Right cardiac atrium (tissue), 5 donors: ENCODE results near the gene TAMALIN. TPM values are rescaled to one million over a fixed set of nuclear protein-coding genes. Genes with fewer than 3 reads are reported as not detected.
A peak's percentile ranks its signal among the peaks of the same experiment; 100 is the strongest.

Experiments used
- ATAC-seq, 2 donors: fragments of 200-7000 bp; cut with Tn5 transposase; one replicate each; pipeline versions ENCODE4 v1.8.0 to v1.9.1; 2020; ENCODE audit warnings: moderate library complexity in 2 of 2, mild to moderate bottlenecking in 1 of 2
- DNase-seq, 3 donors: peaks; one replicate each; pipeline ENCODE4 v3.0.0-alpha.2; 2020
- H3K27ac ChIP-seq: one replicate; pipeline ENCODE4 v1.5.1; 2013; ENCODE audit warnings: mild to moderate bottlenecking, low read length, control low read depth, moderate library complexity
- H3K27me3 ChIP-seq: one replicate; pipeline ENCODE4 v1.6.1; 2013; ENCODE audit not compliant: control insufficient read depth, insufficient read depth
- H3K4me1 ChIP-seq: one replicate; pipeline ENCODE4 v1.6.1; 2013; ENCODE audit warnings: low read length; ENCODE audit not compliant: control insufficient read depth, insufficient read depth
- H3K4me3 ChIP-seq: one replicate; pipeline ENCODE4 v1.5.1; 2013; ENCODE audit warnings: low read length, control low read depth
- H3K9me3 ChIP-seq: one replicate; pipeline ENCODE4 v1.6.1; 2013; ENCODE audit warnings: low read length; ENCODE audit not compliant: control insufficient read depth
- WGBS: extraction: QIAGEN DNeasy Blood & Tissue Kit; methylation state at CpG from one replicate; pipeline ENCODE4 v1.1.7; 2013; 5-methylcytosine and 5-hydroxymethylcytosine counted together
- intact Hi-C, 4 donors: fragments of 100-400 bp; cut with DNase I; formaldehyde crosslinking; loops; one replicate each; pipeline versions ENCODE4 v1.11.0 to v1.14.0; 2022 to 2023
- long read RNA-seq, 4 donors: library from polyadenylated mRNA; unstranded; transcript quantifications; one replicate each; pipeline ENCODE4 v2.0.0, GENCODE V29; 2020 to 2021
- polyA plus RNA-seq: library from polyadenylated mRNA; stranded (reverse); fragments of 200-250 nt; gene quantifications from one replicate; pipeline ENCODE4 v1.2.3, GENCODE V29; 2013
- total RNA-seq, 4 donors: library from RNA; stranded (reverse); fragmentation: NEBNext Ultra II Directional; extraction: Animal tissue kit (Norgen Biotek cat#: 25700); gene quantifications; one replicate each; pipeline ENCODE4 v1.2.1, GENCODE V29; 2021
- donor health status: healthy with polysubstance abuse.
- donor health status: DM: no; HTN: yes; CAD: no.
- donor health status: DM: no; HTN: no; CAD: no.
- donor health status: DM: no; HTN: yes; CAD: no; lungs with severe emphysema.
- donor health status: DM: yes; HTN: yes; CAD: no.

TAMALIN gene
- 10 to 100 TPM; 20.8 to 39.3 (median 30.0) TPM for total RNA-seq
- polyA plus RNA-seq = 30.3 TPM
- long read RNA-seq, donor 1, transcript GRASP-201 (8 exons, 1,933 nt) = major isoform, 27 of 36 reads
- long read RNA-seq, donor 1, partial matches to known transcripts = 2 of 36 reads
- long read RNA-seq, donor 1, other reads (novel, unspliced or antisense) = 6 of 36 reads
- long read RNA-seq, donor 2, transcript GRASP-201 (8 exons, 1,933 nt) = major isoform, 20 of 26 reads
- long read RNA-seq, donor 2, partial matches to known transcripts = 2 of 26 reads
- long read RNA-seq, donor 2, other reads (novel, unspliced or antisense) = 4 of 26 reads
- long read RNA-seq, donor 3, partial matches to known transcripts = 0 of 5 reads
- long read RNA-seq, donor 3, other reads (novel, unspliced or antisense) = 5 of 5 reads
- long read RNA-seq, donor 4, transcript GRASP-201 (8 exons, 1,933 nt) = major isoform, 24 of 30 reads
- long read RNA-seq, donor 4, partial matches to known transcripts = 0 of 30 reads
- long read RNA-seq, donor 4, other reads (novel, unspliced or antisense) = 6 of 30 reads

GRCh38 chr12:52006726-52007157 lies at the start of gene TAMALIN:
TSS of gene TAMALIN (plus strand) at chr12:52006946. CDS start at chr12:52007020, 74 bp downstream.
- H3K4me1 ChIP-seq = peaks cover 7% of the 10 kb centered on the region
- peak within 1 kb of the TSS; percentile 76 for H3K4me3 ChIP-seq
- intact Hi-C loops = no loop called here
- DNase-seq (peak; percentile 84 to 95 (median 92)), ATAC-seq (peak; percentile 64 to 70)
- H3K27ac ChIP-seq = peak within 1 kb of the TSS; percentile 93
- H3K27me3 ChIP-seq = no peaks in the 10 kb centered on the region
- H3K9me3 ChIP-seq = no peaks in the 10 kb centered on the region
- WGBS = under 1% methylated on average over 60 of the region's 60 CpGs

GRCh38 chr12:51958542-51958941 lies 48.2 kb upstream of the TAMALIN start:
- Histone ChIP-seq H3K4me3 (no peak overlapping the region), H3K27me3 (no peaks in the 10 kb centered on the region), H3K9me3 (no peaks in the 10 kb centered on the region), H3K27ac (no peak overlapping the region), H3K4me1 (peaks cover 13% of the 10 kb centered on the region)
- ATAC-seq (no peak), DNase-seq (no peak)
- WGBS = 97% methylated on average over 13 of the region's 13 CpGs
- intact Hi-C loops = no loop called here

GRCh38 chr12:51959211-51959610 lies 47.5 kb upstream of the TAMALIN start:
- peak in 1 of 2 donors; percentile 27 for ATAC-seq
- Histone ChIP-seq H3K27ac (no peak overlapping the region), H3K27me3 (no peaks in the 10 kb centered on the region), H3K9me3 (no peaks in the 10 kb centered on the region), H3K4me1 (peaks cover 11% of the 10 kb centered on the region), H3K4me3 (no peak overlapping the region)
- 51% methylated on average over 3 of the region's 3 CpGs for WGBS
- no peak for DNase-seq
- intact Hi-C loops = no loop called here

DNA sequence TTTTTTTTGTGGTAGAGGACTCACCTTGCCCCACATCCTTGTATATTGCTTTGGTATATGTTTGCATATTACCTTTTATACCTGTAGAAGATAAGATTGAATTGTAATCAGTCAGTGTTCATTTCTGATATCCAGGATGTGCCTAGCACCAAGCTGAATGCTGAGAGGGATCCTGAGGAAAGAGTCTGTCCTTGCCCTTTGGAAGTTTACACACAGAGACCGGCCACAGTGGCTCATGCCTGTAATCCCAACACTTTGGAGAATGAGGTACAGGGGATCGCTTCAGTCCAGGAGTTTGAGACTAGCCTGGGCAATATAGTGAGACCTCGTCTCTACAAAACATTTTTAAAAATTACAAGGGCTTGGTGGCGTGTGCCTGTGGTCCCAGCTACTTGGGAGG lies 46.8 kb upstream of the TAMALIN start:
- Histone ChIP-seq H3K27ac (no peak overlapping the region), H3K4me3 (no peak overlapping the region), H3K9me3 (no peaks in the 10 kb centered on the region), H3K4me1 (peaks cover 9% of the 10 kb centered on the region), H3K27me3 (no peaks in the 10 kb centered on the region)
- intact Hi-C loops = no loop called here
- DNase-seq (no peak), ATAC-seq (no peak)
- WGBS = 97% methylated on average over 4 of the region's 4 CpGs

DNA sequence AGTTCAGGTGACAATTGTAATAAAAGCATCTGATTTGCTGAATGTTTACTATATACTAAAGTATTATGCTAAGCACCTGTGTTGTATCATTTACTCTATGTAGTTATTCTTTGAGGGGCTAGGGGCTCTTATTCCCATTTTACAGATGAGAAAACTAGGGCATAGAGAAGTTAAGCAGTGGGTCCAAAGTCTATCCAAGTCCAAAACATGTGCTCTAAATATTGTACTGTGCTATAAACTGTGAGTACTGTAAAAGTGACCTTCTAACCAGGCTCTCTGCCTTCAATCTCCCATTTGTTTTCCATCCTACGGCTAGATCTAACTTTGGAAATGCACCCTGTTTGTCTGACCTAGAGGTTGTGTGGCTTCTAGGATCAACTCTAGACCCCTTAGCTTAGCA lies 46.3 kb upstream of the TAMALIN start:
- Histone ChIP-seq H3K4me3 (no peak overlapping the region), H3K4me1 (peaks cover 5% of the 10 kb centered on the region), H3K27ac (no peak overlapping the region), H3K27me3 (no peaks in the 10 kb centered on the region), H3K9me3 (no peaks in the 10 kb centered on the region)
- intact Hi-C loops = no loop called here
- DNase-seq = no peak
- 87% methylated on average over 1 of the region's 1 CpG for WGBS
- ATAC-seq = no peak

- ATAC-seq (no peak), DNase-seq (no peak)
- 96% methylated on average over 6 of the region's 6 CpGs for whole genome bisulfite sequencing
- Histone ChIP-seq H3K27me3 (no peaks in the 10 kb centered on the region), H3K4me3 (no peak overlapping the region), H3K4me1 (peaks cover 5% of the 10 kb centered on the region), H3K27ac (no peak overlapping the region), H3K9me3 (no peaks in the 10 kb centered on the region)
- intact Hi-C loops = no loop called here
Observed at GRCh38 chr12:51960890-51961289, 45.9 kb upstream of the TAMALIN start.

- Histone ChIP-seq H3K27ac (no peak overlapping the region), H3K4me3 (no peak overlapping the region), H3K27me3 (no peaks in the 10 kb centered on the region), H3K9me3 (no peaks in the 10 kb centered on the region), H3K4me1 (peaks cover 5% of the 10 kb centered on the region)
- ATAC-seq (no peak), DNase-seq (no peak)
- 30% methylated on average over 1 of the region's 1 CpG for WGBS
- intact Hi-C loops = no loop called here
Observed at GRCh38 chr12:51961834-51962233, 44.9 kb upstream of the TAMALIN start.

- Histone ChIP-seq H3K27ac (no peak overlapping the region), H3K4me1 (peaks cover 5% of the 10 kb centered on the region), H3K4me3 (no peak overlapping the region), H3K27me3 (no peaks in the 10 kb centered on the region), H3K9me3 (no peaks in the 10 kb centered on the region)
- intact Hi-C loops = no loop called here
- WGBS = 53% methylated on average over 3 of the region's 3 CpGs
- ATAC-seq (no peak), DNase-seq (no peak)
Observed at GRCh38 chr12:51962737-51963136, 44.0 kb upstream of the TAMALIN start.

DNA sequence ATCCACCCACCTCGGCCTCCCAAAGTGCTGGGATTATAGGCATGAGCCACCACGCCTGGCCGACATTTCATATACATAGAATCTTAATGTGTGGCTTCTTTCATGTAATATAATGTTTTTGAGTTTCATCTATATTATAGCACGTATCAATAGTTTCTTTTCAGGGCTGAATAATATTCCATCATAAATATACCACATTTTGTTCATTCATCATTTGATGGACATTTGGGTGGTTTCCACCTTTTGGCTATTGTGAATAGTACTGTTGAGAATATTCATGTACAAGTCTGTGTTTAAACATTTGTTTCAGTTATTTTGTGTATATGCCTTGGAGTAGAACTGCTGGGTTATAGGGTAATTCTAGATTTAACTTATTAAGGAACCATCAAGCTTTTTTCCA lies 43.3 kb upstream of the TAMALIN start:
- 97% methylated on average over 4 of the region's 4 CpGs for WGBS
- H3K4me1 ChIP-seq = peaks cover 5% of the 10 kb centered on the region
- H3K4me3 ChIP-seq = no peak overlapping the region
- no peaks in the 10 kb centered on the region for H3K9me3 ChIP-seq
- no peak for ATAC-seq
- H3K27ac ChIP-seq = no peak overlapping the region
- no peak for DNase-seq
- H3K27me3 ChIP-seq = no peaks in the 10 kb centered on the region
- intact Hi-C loops = no loop called here

DNA sequence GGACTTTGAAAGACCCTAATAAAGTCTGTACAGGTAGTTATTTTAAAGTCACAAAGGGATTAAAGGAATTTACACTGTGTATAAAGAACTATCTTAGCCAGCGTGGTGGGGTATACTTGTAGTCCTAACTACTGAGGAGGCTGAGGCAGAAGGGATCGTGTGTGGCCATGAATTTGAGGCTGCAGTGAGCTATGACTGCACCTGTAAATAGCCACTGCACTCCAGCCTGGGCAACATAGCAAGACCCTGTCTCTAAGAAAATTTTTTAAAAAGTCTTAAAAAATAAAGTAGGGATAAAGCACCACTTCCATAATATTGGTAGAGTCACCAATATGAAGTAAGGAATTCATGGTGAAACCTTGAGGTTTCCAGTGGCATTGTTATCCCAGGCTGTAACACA lies 37.1 kb upstream of the TAMALIN start:
- ATAC-seq (no peak), DNase-seq (no peak)
- Histone ChIP-seq H3K27ac (no peak overlapping the region), H3K9me3 (no peaks in the 10 kb centered on the region), H3K4me1 (peaks cover 12% of the 10 kb centered on the region), H3K27me3 (no peaks in the 10 kb centered on the region), H3K4me3 (no peak overlapping the region)
- intact Hi-C loops = no loop called here
- WGBS = 98% methylated on average over 2 of the region's 2 CpGs

DNA sequence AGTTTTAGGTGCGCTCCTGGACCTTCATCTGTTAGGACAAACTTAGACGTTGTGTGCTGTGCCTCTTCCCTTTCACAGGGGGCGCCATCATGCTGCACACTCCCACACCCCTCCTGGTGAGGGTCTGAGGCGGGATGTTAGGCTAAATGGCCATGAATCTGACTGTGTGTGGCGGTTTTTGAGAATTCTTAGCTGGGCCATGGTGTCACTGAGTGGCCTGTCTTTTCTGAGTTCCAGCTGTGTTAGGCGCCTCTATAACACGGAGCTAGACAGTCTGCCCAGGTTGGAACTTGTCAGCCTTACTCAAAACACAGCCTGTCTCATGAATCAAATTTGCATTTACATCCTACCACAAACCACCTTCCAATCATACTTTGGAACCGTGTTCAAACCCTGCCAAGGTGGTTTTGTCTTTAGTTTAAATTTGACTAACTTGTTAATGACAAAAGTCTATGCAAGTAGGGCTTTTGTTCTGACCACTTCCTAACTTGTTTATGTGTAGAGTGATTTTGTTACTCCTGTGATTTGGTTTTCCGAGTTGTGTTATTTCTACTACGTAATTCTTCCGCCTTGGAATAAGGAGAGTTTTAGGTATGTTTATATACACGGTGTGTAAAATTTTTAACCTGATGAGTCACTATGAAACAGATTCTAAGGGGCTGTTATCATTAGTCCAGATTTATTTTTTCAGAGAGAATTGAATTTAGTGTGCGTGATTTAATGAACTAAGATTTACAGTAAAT lies 35.7 kb upstream of the TAMALIN start:
- WGBS = 83% methylated on average over 13 of the region's 13 CpGs
- ATAC-seq (no peak), DNase-seq (no peak)
- Histone ChIP-seq H3K4me3 (no peak overlapping the region), H3K9me3 (no peaks in the 10 kb centered on the region), H3K4me1 (peaks cover 12% of the 10 kb centered on the region), H3K27ac (no peak overlapping the region), H3K27me3 (no peaks in the 10 kb centered on the region)
- intact Hi-C loops = no loop called here
